Left forelimb (tissue), 1 donor: ENCODE results near the gene EOGT.

Source experiments
- DNase-seq: peaks from one replicate; pipeline ENCODE4 v3.0.0-alpha.2; 2018; ENCODE audit warnings: low spot score

Gene EOGT

GRCh38 chr3:68963376-68963775 is 50.1 kb downstream of the EOGT start:
- no peak for DNase-seq

- DNase-seq = no peak
These were observed 54.6 kb downstream of the EOGT start for GRCh38 chr3:68958932-68959331.

GRCh38 chr3:68957895-68958294 is 55.6 kb downstream of the EOGT start:
- DNase-seq = no peak

- no peak for DNase-seq
These were observed 59.6 kb downstream of the EOGT start for GRCh38 chr3:68953816-68954444.

- DNase-seq = no peak
These were observed 68.3 kb downstream of the EOGT start for GRCh38 chr3:68945225-68945624.

- DNase-seq = no peak
These were observed 69.6 kb downstream of the EOGT start for GRCh38 chr3:68943753-68944500.

GRCh38 chr3:68941055-68941454 is 72.4 kb downstream of the EOGT start:
- DNase-seq = no peak

- DNase-seq = no peak
These were observed 76.6 kb downstream of the EOGT start for GRCh38 chr3:68936856-68937255.

- no peak for DNase-seq
These were observed 77.7 kb downstream of the EOGT start for GRCh38 chr3:68935778-68936177.

- DNase-seq = no peak
These were observed 81.9 kb downstream of the EOGT start for GRCh38 chr3:68931406-68932149.
